Astrocyte of the spinal cord (primary cell): ENCODE results near the gene PTK6.

Experiments used
- DNase-seq: peaks from one replicate; pipeline ENCODE4 v3.0.0; 2011; ENCODE audit warnings: low read depth, low spot score
- H3K4me3 ChIP-seq: 2 replicates; pipeline ENCODE4 v1.5.1; 2011; ENCODE audit warnings: low read depth, mild to moderate bottlenecking, low read length, moderate library complexity
- in situ Hi-C: cut with HindIII; loops from 2 replicates; pipeline ENCODE4 v1.10.0; 2017; ENCODE audit warnings: low sequenced_read_pairs
- TF ChIP-seq, protein P1 (sequence below): IDR thresholded peaks from 2 replicates; pipeline ENCODE4 v1.5.1; 2012; ENCODE audit warnings: low read depth, mild to moderate bottlenecking, low read length, inconsistent platforms

The PTK6 gene

GRCh38 chr20:63579017-63579694, 42.0 kb upstream of the PTK6 start:
- TF ChIP-seq, protein P1, sequence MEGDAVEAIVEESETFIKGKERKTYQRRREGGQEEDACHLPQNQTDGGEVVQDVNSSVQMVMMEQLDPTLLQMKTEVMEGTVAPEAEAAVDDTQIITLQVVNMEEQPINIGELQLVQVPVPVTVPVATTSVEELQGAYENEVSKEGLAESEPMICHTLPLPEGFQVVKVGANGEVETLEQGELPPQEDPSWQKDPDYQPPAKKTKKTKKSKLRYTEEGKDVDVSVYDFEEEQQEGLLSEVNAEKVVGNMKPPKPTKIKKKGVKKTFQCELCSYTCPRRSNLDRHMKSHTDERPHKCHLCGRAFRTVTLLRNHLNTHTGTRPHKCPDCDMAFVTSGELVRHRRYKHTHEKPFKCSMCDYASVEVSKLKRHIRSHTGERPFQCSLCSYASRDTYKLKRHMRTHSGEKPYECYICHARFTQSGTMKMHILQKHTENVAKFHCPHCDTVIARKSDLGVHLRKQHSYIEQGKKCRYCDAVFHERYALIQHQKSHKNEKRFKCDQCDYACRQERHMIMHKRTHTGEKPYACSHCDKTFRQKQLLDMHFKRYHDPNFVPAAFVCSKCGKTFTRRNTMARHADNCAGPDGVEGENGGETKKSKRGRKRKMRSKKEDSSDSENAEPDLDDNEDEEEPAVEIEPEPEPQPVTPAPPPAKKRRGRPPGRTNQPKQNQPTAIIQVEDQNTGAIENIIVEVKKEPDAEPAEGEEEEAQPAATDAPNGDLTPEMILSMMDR, result no peak
- in situ Hi-C loops, result no loop called here
- no peak overlapping the region for H3K4me3 ChIP-seq
- DNase-seq, result no peak

- TF ChIP-seq, protein P1, result no peak
- no peak for DNase-seq
- in situ Hi-C loops, result no loop called here
- no peak overlapping the region for H3K4me3 ChIP-seq
Measured at GRCh38 chr20:63578224-63579016, 41.2 kb upstream of the PTK6 start.

DNA sequence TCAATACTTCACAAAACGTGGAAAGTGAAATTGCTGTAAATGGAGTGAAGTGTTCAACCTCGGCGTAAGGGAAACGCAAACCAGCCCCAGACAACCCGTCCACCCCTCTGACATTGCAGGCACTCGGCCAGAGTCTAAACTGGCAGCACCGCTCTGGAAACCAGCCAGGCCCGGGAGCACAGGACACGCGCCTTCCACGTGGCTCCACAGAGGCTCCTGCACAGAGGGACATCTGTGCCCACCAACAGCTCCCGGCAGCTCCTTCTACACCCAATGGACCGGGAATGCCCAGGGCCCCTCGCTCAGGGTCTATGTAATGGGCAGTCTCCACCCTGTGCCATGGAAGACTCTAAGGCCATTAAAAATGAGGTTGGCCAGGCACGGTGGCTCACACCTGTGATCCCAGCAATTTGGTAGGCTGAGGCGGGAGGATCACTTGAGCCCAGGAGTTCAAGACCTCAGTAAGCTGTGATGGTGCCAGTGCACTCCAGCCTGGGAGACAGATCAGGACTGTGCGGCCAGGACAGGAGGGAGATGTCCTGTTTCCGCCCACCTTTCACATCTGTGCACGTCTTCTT, 40.2 kb upstream of the PTK6 start:
- DNase-seq, result no peak
- in situ Hi-C loops, result no loop called here
- TF ChIP-seq, protein P1, result no peak
- H3K4me3 ChIP-seq, result no peak overlapping the region

GRCh38 chr20:63576311-63576710, 39.1 kb upstream of the PTK6 start:
- in situ Hi-C loops, result no loop called here
- TF ChIP-seq, protein P1, result no peak
- H3K4me3 ChIP-seq, result no peak overlapping the region
- DNase-seq, result no peak

GRCh38 chr20:63574829-63575743, 37.9 kb upstream of the PTK6 start:
- no peak overlapping the region for H3K4me3 ChIP-seq
- in situ Hi-C loops, result no loop called here
- DNase-seq, result no peak
- TF ChIP-seq, protein P1, result no peak

DNA sequence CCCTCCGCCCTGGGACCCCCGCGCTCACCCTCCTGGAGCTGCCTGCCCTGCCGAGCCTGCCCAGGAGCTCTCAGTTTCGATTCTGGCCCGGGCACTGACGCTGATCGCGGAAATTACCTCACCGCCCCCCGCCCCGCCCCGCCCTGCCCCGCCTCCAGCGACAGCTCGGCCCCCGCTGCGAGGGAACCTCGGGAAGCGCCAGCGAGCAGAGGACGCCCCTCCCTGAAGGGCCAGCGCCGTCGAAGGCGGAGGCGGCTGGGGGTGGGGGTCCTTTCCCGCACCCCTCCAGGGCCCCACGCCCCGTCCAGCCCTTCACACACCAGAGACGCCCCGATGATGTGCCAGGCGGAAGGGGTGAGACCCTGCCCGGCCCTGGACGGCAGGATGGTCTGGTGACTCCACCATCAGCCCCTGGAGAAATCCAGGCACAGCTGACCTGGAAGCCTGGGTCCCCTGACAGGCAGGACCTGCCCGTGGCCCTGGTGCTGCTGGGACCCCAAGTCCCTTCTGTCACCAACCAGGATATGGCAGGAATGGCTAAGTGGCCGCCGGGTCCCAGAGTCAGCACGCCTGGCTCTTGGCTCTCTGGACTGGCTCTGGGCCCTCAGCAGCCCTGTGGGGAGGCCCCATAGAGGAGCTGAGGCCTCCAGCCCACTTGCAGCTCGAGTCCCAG, 37.1 kb upstream of the PTK6 start, which contains the start of gene HELZ2:
Gene HELZ2, minus strand, starts transcription at position 84 of the 673 bp plus-strand sequence. CDS start 1,854 bp downstream, outside the sequence.
- in situ Hi-C loops, result no loop called here
- TF ChIP-seq, protein P1, result no peak
- DNase-seq, result peak; percentile 62
- H3K4me3 ChIP-seq, result peak within 1 kb of the TSS; percentile 81
